ENCODE measurements around the gene LYAR. TPM values are rescaled to one million over a fixed set of nuclear protein-coding genes. Genes with fewer than 3 reads are reported as not detected.

Gene LYAR
- polyA plus RNA-seq, 1 donor (not counting 4 experiments of a cell fraction or from before 2014, with no cell fraction given) = 19.8 TPM

GRCh38 chr4:4269331-4269731 lies 20.6 kb downstream of the LYAR start:
- dilution Hi-C loops (cut with MboI; ENCODE audit: extremely low pct_ligation_motif_present, low sequenced_read_pairs) = no loop called here
- no peak overlapping the region for H2AFZ ChIP-seq (ENCODE audit: control insufficient read depth, low read length)
- H3K27ac ChIP-seq (ENCODE audit: control insufficient read depth, insufficient read depth, low read length) = peak overlapping the region; percentile 82
- no peak for DNase-seq (ENCODE audit: low read depth, low spot score)
- TF ChIP-seq, protein P1, sequence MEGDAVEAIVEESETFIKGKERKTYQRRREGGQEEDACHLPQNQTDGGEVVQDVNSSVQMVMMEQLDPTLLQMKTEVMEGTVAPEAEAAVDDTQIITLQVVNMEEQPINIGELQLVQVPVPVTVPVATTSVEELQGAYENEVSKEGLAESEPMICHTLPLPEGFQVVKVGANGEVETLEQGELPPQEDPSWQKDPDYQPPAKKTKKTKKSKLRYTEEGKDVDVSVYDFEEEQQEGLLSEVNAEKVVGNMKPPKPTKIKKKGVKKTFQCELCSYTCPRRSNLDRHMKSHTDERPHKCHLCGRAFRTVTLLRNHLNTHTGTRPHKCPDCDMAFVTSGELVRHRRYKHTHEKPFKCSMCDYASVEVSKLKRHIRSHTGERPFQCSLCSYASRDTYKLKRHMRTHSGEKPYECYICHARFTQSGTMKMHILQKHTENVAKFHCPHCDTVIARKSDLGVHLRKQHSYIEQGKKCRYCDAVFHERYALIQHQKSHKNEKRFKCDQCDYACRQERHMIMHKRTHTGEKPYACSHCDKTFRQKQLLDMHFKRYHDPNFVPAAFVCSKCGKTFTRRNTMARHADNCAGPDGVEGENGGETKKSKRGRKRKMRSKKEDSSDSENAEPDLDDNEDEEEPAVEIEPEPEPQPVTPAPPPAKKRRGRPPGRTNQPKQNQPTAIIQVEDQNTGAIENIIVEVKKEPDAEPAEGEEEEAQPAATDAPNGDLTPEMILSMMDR (optimal IDR thresholded peaks at IDR 0.05 in 1 of 3, IDR thresholded peaks at IDR 0.05 in 1 of 3, conservative IDR thresholded peaks at IDR 0.05 in 1 of 3; ENCODE audit: extremely low read depth in 1 of 3, insufficient read depth in 2 of 3, low read length in 3 of 3) = no peak
- no peak for TF ChIP-seq EZH2 (IDR thresholded peaks at IDR 0.05; ENCODE audit: low read length)
- peaks cover 14 to 24% of the 10 kb centered on the region in 2 experiments for H3K36me3 ChIP-seq (ENCODE audit: control insufficient read depth in 2 of 2, extremely low read depth in 1 of 2, insufficient read depth in 2 of 2, low read length in 2 of 2)
- H3K9me3 ChIP-seq (ENCODE audit: control insufficient read depth, low read depth, low read length) = no peaks in the 10 kb centered on the region
- no peak for FAIRE-seq
- peak overlapping the region; percentile 42 for H3K4me2 ChIP-seq (ENCODE audit: control insufficient read depth, extremely low read depth, insufficient read depth, low read depth, low read length)
- H3K9me1 ChIP-seq (ENCODE audit: control insufficient read depth, extremely low read depth, insufficient read depth, low read length) = no peaks in the 10 kb centered on the region
- H3K4me3 ChIP-seq (ENCODE audit: control insufficient read depth in 2 of 3, extremely low read depth in 1 of 3, insufficient read depth in 2 of 3, low read depth in 1 of 3, low read length in 3 of 3) = no peak overlapping the region
- H3K27me3 ChIP-seq (ENCODE audit: control insufficient read depth, extremely low read depth, insufficient read depth, low read length) = no peaks in the 10 kb centered on the region
- no peaks in the 10 kb centered on the region for H4K20me1 ChIP-seq (ENCODE audit: control insufficient read depth, extremely low read depth, insufficient read depth, low read length)
- no peaks in the 10 kb centered on the region for H3K79me2 ChIP-seq (ENCODE audit: control insufficient read depth, insufficient read depth, low read length)
- H3K4me1 ChIP-seq (ENCODE audit: control insufficient read depth, extremely low read depth, insufficient read depth, low read length) = peaks cover 18% of the 10 kb centered on the region
- peak overlapping the region; percentile 59 for H3K9ac ChIP-seq (ENCODE audit: control insufficient read depth, extremely low read depth, insufficient read depth, low read length)

GRCh38 chr4:4268776-4269175 lies 21.2 kb downstream of the LYAR start:
- Histone ChIP-seq H2AFZ (ENCODE audit: control insufficient read depth, low read length) (no peak overlapping the region), H3K4me2 (ENCODE audit: control insufficient read depth, extremely low read depth, insufficient read depth, low read depth, low read length) (no peak overlapping the region), H3K4me3 (ENCODE audit: control insufficient read depth in 2 of 3, extremely low read depth in 1 of 3, insufficient read depth in 2 of 3, low read depth in 1 of 3, low read length in 3 of 3) (no peak overlapping the region), H3K27ac (ENCODE audit: control insufficient read depth, insufficient read depth, low read length) (peak overlapping the region; percentile 82), H3K9me3 (ENCODE audit: control insufficient read depth, low read depth, low read length) (no peaks in the 10 kb centered on the region), H3K4me1 (ENCODE audit: control insufficient read depth, extremely low read depth, insufficient read depth, low read length) (peaks cover 18% of the 10 kb centered on the region), H3K9me1 (ENCODE audit: control insufficient read depth, extremely low read depth, insufficient read depth, low read length) (no peaks in the 10 kb centered on the region), H3K36me3 (ENCODE audit: control insufficient read depth in 2 of 2, extremely low read depth in 1 of 2, insufficient read depth in 2 of 2, low read length in 2 of 2) (peaks cover 11 to 24% of the 10 kb centered on the region in 2 experiments), H3K79me2 (ENCODE audit: control insufficient read depth, insufficient read depth, low read length) (no peaks in the 10 kb centered on the region), H3K9ac (ENCODE audit: control insufficient read depth, extremely low read depth, insufficient read depth, low read length) (no peak overlapping the region), H3K27me3 (ENCODE audit: control insufficient read depth, extremely low read depth, insufficient read depth, low read length) (no peaks in the 10 kb centered on the region), H4K20me1 (ENCODE audit: control insufficient read depth, extremely low read depth, insufficient read depth, low read length) (no peaks in the 10 kb centered on the region)
- TF ChIP-seq, protein P1 (optimal IDR thresholded peaks at IDR 0.05 in 1 of 3, IDR thresholded peaks at IDR 0.05 in 1 of 3, conservative IDR thresholded peaks at IDR 0.05 in 1 of 3; ENCODE audit: extremely low read depth in 1 of 3, insufficient read depth in 2 of 3, low read length in 3 of 3) = no peak
- no peak for TF ChIP-seq EZH2 (IDR thresholded peaks at IDR 0.05; ENCODE audit: low read length)
- dilution Hi-C loops (cut with MboI; ENCODE audit: extremely low pct_ligation_motif_present, low sequenced_read_pairs) = no loop called here
- DNase-seq (ENCODE audit: low read depth, low spot score) (no peak), FAIRE-seq (no peak)

All from keratinocyte (primary cell).